Measurements from ENCODE around the gene CENPX.

Gene CENPX

GRCh38 chr17:81976332-81977210 is 46.1 kb downstream of the CENPX start:
- FAIRE-seq: no peak

- FAIRE-seq: no peak
These were observed 49.2 kb downstream of the CENPX start for GRCh38 chr17:81973432-81973831.

- no peak for FAIRE-seq
These were observed 53.5 kb downstream of the CENPX start for GRCh38 chr17:81968850-81969812.

Measured in colon (tissue), 2 donors.